ENCODE results near the gene TRAF7. TPM values are rescaled to one million over a fixed set of nuclear protein-coding genes. Genes with fewer than 3 reads are reported as not detected.

TRAF7 gene
- total RNA-seq, 1 experiment from 2014 or later, result 44.9 TPM

DNA sequence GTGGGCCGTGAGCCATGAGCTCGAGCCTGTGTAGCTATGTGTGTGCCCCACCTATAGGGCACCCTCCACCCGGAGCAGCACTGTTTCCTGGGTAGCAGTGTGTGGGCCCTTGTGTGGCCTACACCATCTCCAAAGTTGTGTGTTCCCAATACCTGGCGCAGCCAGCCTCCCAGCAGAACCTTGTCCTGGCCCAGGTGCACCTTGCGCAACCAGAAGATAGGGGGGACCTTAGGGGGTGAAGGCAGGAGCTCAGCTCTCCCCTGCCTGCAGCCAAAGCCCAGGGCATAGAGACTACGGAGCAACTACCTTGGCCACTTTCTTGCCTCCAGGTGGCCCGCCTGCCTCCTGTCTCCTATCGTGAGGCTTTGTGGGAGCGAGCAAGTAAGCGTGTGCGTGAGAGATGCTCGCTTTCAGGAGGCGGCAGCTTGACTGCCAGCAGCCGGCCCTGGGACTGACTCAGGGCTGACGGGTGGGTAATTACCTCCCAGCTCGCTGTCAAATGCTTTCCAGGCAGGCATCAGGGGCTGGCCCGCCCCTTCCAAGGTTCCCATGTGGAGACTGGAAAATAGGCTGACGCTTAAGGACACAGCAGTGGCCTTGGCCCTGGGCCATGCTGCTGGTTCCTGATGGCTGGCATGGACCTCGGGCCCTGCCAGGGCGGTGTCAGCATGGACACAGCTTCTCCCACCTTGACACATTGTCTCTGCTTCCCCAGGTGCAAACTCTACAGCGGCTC lies 19.0 kb downstream of the TRAF7 start:
- H2AFZ ChIP-seq (ENCODE audit: low read length), result no peak overlapping the region

DNA sequence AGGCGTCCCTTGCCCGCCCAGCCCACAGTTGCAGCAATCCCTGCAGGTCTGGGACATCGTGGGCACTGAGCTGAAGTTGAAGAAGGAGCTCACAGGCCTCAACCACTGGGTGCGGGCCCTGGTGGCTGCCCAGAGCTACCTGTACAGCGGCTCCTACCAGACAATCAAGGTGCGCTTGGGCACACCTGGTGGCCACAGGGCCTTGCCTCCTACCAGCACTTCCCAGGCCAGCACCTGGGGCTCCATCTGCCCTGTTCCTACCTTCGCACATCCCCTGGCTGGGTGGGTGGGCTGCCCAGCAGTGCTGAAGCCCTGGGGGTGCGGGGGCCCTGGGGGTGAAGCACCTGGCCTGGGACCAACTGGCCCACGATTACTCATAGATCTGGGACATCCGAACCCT lies 19.9 kb downstream of the TRAF7 start:
- H3K4me3 ChIP-seq (ENCODE audit: low read length), result no peak overlapping the region
- CTCF ChIA-PET, result no interaction called here
- H3K79me2 ChIP-seq (ENCODE audit: low read length), result no peaks in the 10 kb centered on the region
- no peak overlapping the region for H3K4me2 ChIP-seq (ENCODE audit: low read length)
- H3K27ac ChIP-seq (ENCODE audit: low read length), result no peak overlapping the region
- H3K9me2 ChIP-seq (replicated peaks; ENCODE audit: low read length), result no peaks in the 10 kb centered on the region
- no peaks in the 10 kb centered on the region for H3K4me1 ChIP-seq (ENCODE audit: insufficient read depth, low read length)
- H3F3A ChIP-seq (ENCODE audit: low read length, unreplicated experiment), result no peaks in the 10 kb centered on the region
- H2AFZ ChIP-seq (ENCODE audit: low read length), result no peak overlapping the region
- H3K9ac ChIP-seq (ENCODE audit: low read length), result no peak overlapping the region
- BruUV-seq (replicated peaks), result no TSS peak
- H3K9me3 ChIP-seq (ENCODE audit: low read length), result no peaks in the 10 kb centered on the region
- H3K36me3 ChIP-seq (ENCODE audit: low read depth, low read length), result no peaks in the 10 kb centered on the region
- POLR2A ChIA-PET (ENCODE audit: unreplicated experiment), result no interaction called here
- intact Hi-C loops (cut with micrococcal nuclease), result no loop called here
- TF ChIP-seq, protein P1, sequence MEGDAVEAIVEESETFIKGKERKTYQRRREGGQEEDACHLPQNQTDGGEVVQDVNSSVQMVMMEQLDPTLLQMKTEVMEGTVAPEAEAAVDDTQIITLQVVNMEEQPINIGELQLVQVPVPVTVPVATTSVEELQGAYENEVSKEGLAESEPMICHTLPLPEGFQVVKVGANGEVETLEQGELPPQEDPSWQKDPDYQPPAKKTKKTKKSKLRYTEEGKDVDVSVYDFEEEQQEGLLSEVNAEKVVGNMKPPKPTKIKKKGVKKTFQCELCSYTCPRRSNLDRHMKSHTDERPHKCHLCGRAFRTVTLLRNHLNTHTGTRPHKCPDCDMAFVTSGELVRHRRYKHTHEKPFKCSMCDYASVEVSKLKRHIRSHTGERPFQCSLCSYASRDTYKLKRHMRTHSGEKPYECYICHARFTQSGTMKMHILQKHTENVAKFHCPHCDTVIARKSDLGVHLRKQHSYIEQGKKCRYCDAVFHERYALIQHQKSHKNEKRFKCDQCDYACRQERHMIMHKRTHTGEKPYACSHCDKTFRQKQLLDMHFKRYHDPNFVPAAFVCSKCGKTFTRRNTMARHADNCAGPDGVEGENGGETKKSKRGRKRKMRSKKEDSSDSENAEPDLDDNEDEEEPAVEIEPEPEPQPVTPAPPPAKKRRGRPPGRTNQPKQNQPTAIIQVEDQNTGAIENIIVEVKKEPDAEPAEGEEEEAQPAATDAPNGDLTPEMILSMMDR (conservative IDR thresholded peaks at IDR 0.05; ENCODE audit: low read depth, low read length), result no peak
- TF ChIP-seq EZH2phosphoT487 (IDR thresholded peaks at IDR 0.05; ENCODE audit: borderline replicate concordance, low read length) (no peak), EZH2 (IDR thresholded peaks at IDR 0.05; ENCODE audit: low read length, unreplicated experiment) (no peak)
- H4K20me1 ChIP-seq (ENCODE audit: low read length), result no peaks in the 10 kb centered on the region
- no peaks in the 10 kb centered on the region for H3K27me3 ChIP-seq (ENCODE audit: low read length)
- ATAC-seq (no peak), DNase-seq (no peak)

More for the DNA sequence above, 19.0 kb downstream of the TRAF7 start:
- H3F3A ChIP-seq (ENCODE audit: low read length, unreplicated experiment), result no peaks in the 10 kb centered on the region
- H3K9me2 ChIP-seq (replicated peaks; ENCODE audit: low read length), result no peaks in the 10 kb centered on the region
- H3K27me3 ChIP-seq (ENCODE audit: low read length), result no peaks in the 10 kb centered on the region
- no TSS peak for BruUV-seq (replicated peaks)
- no peaks in the 10 kb centered on the region for H3K79me2 ChIP-seq (ENCODE audit: low read length)
- ATAC-seq, result no peak
- no peak overlapping the region for H3K9ac ChIP-seq (ENCODE audit: low read length)
- no peaks in the 10 kb centered on the region for H3K9me3 ChIP-seq (ENCODE audit: low read length)
- ChIA-PET CTCF (no interaction called here), POLR2A (ENCODE audit: unreplicated experiment) (no interaction called here)
- no peaks in the 10 kb centered on the region for H3K4me1 ChIP-seq (ENCODE audit: insufficient read depth, low read length)
- no peak for DNase-seq
- H4K20me1 ChIP-seq (ENCODE audit: low read length), result no peaks in the 10 kb centered on the region
- H3K36me3 ChIP-seq (ENCODE audit: low read depth, low read length), result no peaks in the 10 kb centered on the region
- H3K4me3 ChIP-seq (ENCODE audit: low read length), result no peak overlapping the region
- H3K4me2 ChIP-seq (ENCODE audit: low read length), result no peak overlapping the region
- no peak overlapping the region for H3K27ac ChIP-seq (ENCODE audit: low read length)
- TF ChIP-seq EZH2 (IDR thresholded peaks at IDR 0.05; ENCODE audit: low read length, unreplicated experiment), result no peak
- TF ChIP-seq, protein P1 (conservative IDR thresholded peaks at IDR 0.05; ENCODE audit: low read depth, low read length), result no peak
- TF ChIP-seq EZH2phosphoT487 (IDR thresholded peaks at IDR 0.05; ENCODE audit: borderline replicate concordance, low read length), result no peak
- intact Hi-C loops (cut with micrococcal nuclease), result no loop called here

DNA sequence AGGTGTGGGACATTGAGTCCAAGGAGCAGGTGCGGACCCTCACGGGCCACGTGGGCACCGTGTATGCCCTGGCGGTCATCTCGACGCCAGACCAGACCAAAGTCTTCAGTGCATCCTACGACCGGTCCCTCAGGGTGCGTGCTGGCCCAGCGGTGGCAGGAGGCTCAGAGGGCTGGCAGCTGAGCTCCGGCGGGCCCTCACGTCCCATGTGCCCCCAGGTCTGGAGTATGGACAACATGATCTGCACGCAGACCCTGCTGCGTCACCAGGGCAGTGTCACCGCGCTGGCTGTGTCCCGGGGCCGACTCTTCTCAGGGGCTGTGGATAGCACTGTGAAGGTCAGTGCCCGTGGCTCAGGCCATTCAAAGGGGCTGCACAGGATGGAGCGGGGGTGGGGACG lies 20.5 kb downstream of the TRAF7 start:
- Histone ChIP-seq H3K27ac (ENCODE audit: low read length) (no peak overlapping the region), H3K4me2 (ENCODE audit: low read length) (no peak overlapping the region), H3K9ac (ENCODE audit: low read length) (no peak overlapping the region), H3K36me3 (ENCODE audit: low read depth, low read length) (no peaks in the 10 kb centered on the region), H3K79me2 (ENCODE audit: low read length) (no peaks in the 10 kb centered on the region), H3K9me3 (ENCODE audit: low read length) (no peaks in the 10 kb centered on the region), H2AFZ (ENCODE audit: low read length) (no peak overlapping the region), H3F3A (ENCODE audit: low read length, unreplicated experiment) (no peaks in the 10 kb centered on the region), H3K4me1 (ENCODE audit: insufficient read depth, low read length) (no peaks in the 10 kb centered on the region), H3K27me3 (ENCODE audit: low read length) (no peaks in the 10 kb centered on the region), H3K4me3 (ENCODE audit: low read length) (no peak overlapping the region), H4K20me1 (ENCODE audit: low read length) (no peaks in the 10 kb centered on the region), H3K9me2 (replicated peaks; ENCODE audit: low read length) (no peaks in the 10 kb centered on the region)
- POLR2A ChIA-PET (ENCODE audit: unreplicated experiment), result no interaction called here
- ATAC-seq (no peak), DNase-seq (no peak)
- CTCF ChIA-PET, result no interaction called here
- no TSS peak for BruUV-seq (replicated peaks)
- TF ChIP-seq EZH2 (IDR thresholded peaks at IDR 0.05; ENCODE audit: low read length, unreplicated experiment) (no peak), EZH2phosphoT487 (IDR thresholded peaks at IDR 0.05; ENCODE audit: borderline replicate concordance, low read length) (no peak)
- TF ChIP-seq, protein P1 (conservative IDR thresholded peaks at IDR 0.05; ENCODE audit: low read depth, low read length), result no peak
- intact Hi-C loops (cut with micrococcal nuclease), result no loop called here

Measured in PC-3 (cell line).